ENCODE results near the gene VSNL1. TPM values are rescaled to one million over a fixed set of nuclear protein-coding genes. Genes with fewer than 3 reads are reported as not detected.

VSNL1 gene
- total RNA-seq, 4 donors from 2014 or later = 0.65 TPM; not detected in 3

DNA sequence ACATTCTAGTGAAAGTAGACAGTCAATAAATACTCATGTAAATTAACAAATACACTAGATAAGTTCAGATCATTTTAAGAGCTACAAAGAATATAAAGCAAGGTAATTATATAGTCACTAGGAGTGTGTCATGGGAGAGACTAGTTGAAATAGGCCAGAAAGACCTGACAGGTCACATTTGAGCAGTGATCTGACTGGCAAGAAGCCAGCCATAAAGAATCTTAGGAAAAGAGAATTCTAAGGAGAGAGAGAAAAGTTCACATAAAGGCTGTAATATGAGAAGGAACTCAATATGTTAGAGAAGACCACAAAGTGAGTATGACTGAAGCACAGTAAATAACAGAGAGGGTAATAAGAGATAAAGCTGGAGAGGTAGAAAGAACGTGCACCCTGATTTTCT is 31.2 kb downstream of the VSNL1 start:
- TF ChIP-seq, protein P1, sequence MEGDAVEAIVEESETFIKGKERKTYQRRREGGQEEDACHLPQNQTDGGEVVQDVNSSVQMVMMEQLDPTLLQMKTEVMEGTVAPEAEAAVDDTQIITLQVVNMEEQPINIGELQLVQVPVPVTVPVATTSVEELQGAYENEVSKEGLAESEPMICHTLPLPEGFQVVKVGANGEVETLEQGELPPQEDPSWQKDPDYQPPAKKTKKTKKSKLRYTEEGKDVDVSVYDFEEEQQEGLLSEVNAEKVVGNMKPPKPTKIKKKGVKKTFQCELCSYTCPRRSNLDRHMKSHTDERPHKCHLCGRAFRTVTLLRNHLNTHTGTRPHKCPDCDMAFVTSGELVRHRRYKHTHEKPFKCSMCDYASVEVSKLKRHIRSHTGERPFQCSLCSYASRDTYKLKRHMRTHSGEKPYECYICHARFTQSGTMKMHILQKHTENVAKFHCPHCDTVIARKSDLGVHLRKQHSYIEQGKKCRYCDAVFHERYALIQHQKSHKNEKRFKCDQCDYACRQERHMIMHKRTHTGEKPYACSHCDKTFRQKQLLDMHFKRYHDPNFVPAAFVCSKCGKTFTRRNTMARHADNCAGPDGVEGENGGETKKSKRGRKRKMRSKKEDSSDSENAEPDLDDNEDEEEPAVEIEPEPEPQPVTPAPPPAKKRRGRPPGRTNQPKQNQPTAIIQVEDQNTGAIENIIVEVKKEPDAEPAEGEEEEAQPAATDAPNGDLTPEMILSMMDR (IDR thresholded peaks at IDR 0.05) = no peak
- ATAC-seq (ENCODE audit: low FRiP score) = no peak
- DNase-seq (ENCODE audit: low spot score) = no peak

DNA sequence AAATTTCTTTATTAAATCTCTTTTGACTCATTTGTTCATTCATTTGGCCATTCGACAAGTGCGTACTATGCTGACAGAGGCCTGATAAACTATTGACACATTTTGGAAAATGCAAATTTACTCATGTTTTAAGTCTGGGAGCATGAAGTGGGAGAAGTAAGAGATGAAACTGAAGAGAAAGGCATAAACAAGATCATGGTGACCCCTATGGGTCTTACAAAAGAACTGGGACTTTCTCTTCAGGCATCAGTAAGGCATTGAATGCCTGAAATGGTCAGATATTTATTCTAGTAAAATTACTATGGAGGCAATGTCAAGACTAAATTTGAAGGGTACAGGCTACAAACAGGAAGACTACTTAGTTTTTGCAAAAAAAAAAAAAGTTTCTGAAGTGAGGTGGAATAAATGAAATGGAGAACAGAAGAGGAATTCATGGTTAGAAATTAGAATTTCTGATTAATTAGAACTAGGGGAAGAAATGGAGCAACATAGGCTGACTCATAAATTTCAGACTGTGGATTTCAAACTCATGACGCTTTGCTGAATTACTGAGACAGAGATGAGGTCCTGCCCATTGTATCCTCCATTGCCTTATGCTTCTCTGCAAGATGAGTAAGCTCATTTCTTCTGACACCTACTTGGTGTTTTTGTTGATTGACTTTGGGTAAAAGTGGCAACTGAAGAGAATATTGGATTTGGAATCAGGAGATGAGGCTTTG is 32.7 kb downstream of the VSNL1 start:
- DNase-seq (ENCODE audit: low spot score) = no peak
- ATAC-seq (ENCODE audit: low FRiP score) = peak; percentile 59
- TF ChIP-seq, protein P1 (IDR thresholded peaks at IDR 0.05) = no peak

DNA sequence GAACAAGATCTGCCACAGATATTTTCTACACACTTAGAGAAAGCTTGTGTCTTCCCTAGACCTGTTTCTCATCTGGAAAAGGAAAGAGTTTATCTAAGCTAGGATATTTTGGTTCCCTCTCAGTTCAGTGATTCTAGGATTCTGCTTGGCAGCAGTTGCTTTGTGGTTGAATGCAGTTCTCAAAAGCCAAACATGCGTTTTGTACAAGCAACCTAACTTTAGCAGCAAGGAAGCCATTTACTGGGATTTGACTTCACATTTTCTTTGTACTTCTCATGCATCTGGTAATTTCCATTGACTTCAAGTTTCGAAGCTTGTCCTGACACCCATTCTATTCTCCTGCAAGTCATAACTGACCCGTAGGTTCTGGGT is 33.3 kb downstream of the VSNL1 start:
- DNase-seq (ENCODE audit: low spot score) (no peak), ATAC-seq (ENCODE audit: low FRiP score) (no peak)
- TF ChIP-seq, protein P1 (IDR thresholded peaks at IDR 0.05) = no peak

DNA sequence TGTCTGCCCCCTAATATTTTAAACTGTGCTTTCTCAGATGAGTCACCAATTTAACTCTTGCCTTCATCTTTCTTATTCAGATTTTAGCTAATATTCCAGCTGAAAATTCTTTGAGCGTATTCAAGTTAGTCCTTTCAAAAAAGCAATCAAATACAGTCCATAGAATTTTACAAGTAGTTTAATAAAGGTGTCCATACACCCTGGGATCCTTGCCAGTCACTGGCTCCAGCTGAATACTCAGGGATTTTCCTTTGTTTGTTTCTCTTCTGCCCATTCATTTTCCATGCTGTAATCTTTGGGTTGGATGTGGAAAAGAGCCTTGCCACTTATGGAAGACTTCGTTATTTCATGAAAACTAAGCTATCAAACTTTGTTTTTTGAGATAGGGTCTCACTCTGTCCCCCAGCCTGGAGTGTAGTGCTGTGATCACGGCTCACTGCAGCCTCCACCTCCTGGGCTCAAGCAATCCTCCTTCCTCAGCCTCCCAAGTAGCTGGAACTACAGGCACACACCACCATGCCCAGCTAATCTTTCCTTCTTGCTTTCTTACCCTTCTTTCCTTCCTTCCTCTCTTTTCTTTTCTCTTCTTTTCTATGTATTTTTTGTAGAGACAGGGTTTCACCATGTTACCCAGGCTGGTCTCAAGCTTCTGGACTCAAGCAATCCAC is 34.0 kb downstream of the VSNL1 start:
- ATAC-seq (ENCODE audit: low FRiP score) = no peak
- TF ChIP-seq, protein P1 (IDR thresholded peaks at IDR 0.05) = no peak
- DNase-seq (ENCODE audit: low spot score) = no peak

DNA sequence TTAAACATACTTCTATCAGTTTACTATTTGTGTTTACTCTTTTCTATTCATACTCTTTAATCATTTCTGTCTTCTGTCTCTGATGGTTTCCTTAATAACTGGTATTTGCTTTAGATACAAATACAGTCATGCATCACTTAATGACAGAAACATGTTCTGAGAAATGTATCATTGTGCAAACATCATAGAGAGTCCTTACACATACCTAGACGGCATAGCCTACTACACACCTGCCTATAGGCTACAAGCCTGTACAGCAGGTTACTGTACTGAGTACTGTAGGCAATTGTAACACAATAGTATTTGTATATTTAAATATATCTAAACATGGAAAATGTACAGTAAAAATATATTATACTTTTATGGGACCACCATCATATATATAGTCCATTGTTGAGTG is 36.3 kb downstream of the VSNL1 start:
- ATAC-seq (ENCODE audit: low FRiP score) (no peak), DNase-seq (ENCODE audit: low spot score) (no peak)
- TF ChIP-seq, protein P1 (IDR thresholded peaks at IDR 0.05) = no peak

DNA sequence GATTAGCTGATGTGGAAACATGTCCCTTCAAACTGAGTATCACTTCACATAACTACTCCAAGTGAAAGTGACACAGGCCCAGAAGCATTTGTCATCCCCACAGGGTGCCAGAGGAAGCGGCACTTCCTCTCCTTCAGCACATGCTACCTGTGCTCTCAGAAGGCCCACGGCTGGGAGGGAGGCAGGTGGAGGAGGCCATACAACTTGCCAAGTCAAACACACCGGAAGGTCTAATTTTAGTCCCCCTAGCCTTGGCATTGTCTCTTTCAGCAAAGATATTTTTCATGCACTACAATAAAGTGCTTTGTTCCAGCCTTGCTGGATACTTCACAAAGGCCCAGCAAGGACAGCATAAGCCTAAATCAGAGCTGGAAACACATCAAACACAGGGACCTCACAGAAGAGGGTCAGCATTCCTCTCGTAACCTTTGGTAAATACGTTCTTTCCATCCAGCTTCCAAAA is 38.0 kb downstream of the VSNL1 start:
- DNase-seq (ENCODE audit: low spot score) = no peak
- TF ChIP-seq, protein P1 (IDR thresholded peaks at IDR 0.05) = no peak
- ATAC-seq (ENCODE audit: low FRiP score) = no peak
